Esophagus (tissue), 2 donors: ENCODE data around the gene TMEM209. TPM values are rescaled to one million over a fixed set of nuclear protein-coding genes. Genes with fewer than 3 reads are reported as not detected.
"Not testable (repeated sequence)": the region's sequence is repeated elsewhere in the genome, so short reads cannot be mapped to it uniquely, and the experiment has no call there.

Experiments used
- H3K27ac ChIP-seq, 2 donors: one replicate each; pipeline ENCODE4 v1.5.1; 2013; ENCODE audit warnings: low read depth in 2 of 2, mild to moderate bottlenecking in 2 of 2, inconsistent platforms in 1 of 2, low read length in 1 of 2, moderate library complexity in 1 of 2
- H3K27me3 ChIP-seq, 2 donors: one replicate each; pipeline ENCODE4 v1.6.1; 2013; ENCODE audit warnings: low read length in 2 of 2, control low read depth in 1 of 2, mild to moderate bottlenecking in 1 of 2; ENCODE audit not compliant: insufficient read depth in 2 of 2, control insufficient read depth in 1 of 2
- H3K36me3 ChIP-seq, 2 donors: one replicate each; pipeline ENCODE4 v1.6.1; 2013; ENCODE audit warnings: low read length in 1 of 2; ENCODE audit not compliant: control insufficient read depth in 2 of 2, insufficient read depth in 2 of 2
- H3K4me1 ChIP-seq, 2 donors: one replicate each; pipeline ENCODE4 v1.6.1; 2013; ENCODE audit warnings: low read length in 1 of 2; ENCODE audit not compliant: control insufficient read depth in 2 of 2, insufficient read depth in 2 of 2
- H3K4me3 ChIP-seq, 2 donors: one replicate each; pipeline ENCODE4 v1.5.1; 2013; ENCODE audit warnings: low read length in 2 of 2, mild to moderate bottlenecking in 2 of 2, low read depth in 1 of 2, moderate library complexity in 1 of 2
- H3K9me3 ChIP-seq, 2 donors: one replicate each; pipeline ENCODE4 v1.6.1; 2013; ENCODE audit warnings: mild to moderate bottlenecking in 2 of 2, low read depth in 1 of 2, low read length in 1 of 2, moderate library complexity in 1 of 2; ENCODE audit not compliant: control insufficient read depth in 2 of 2, insufficient read depth in 1 of 2
- WGBS, 2 donors: extraction: QIAGEN DNeasy Blood & Tissue Kit; methylation state at CpG; one replicate each; pipeline ENCODE4 v1.1.7; 2013; 5-methylcytosine and 5-hydroxymethylcytosine counted together
- polyA plus RNA-seq, 2 donors: library from polyadenylated mRNA; stranded (reverse); fragments of 200-250 nt; gene quantifications; one replicate each; pipeline ENCODE4 v1.2.3, GENCODE V29; 2013
- donor health status: healthy with polysubstance abuse.
- donor health status: Bipolar disorder and iron deficiency.

Gene TMEM209
- polyA plus RNA-seq, 2 donors: 4.0 to 4.2 TPM

DNA sequence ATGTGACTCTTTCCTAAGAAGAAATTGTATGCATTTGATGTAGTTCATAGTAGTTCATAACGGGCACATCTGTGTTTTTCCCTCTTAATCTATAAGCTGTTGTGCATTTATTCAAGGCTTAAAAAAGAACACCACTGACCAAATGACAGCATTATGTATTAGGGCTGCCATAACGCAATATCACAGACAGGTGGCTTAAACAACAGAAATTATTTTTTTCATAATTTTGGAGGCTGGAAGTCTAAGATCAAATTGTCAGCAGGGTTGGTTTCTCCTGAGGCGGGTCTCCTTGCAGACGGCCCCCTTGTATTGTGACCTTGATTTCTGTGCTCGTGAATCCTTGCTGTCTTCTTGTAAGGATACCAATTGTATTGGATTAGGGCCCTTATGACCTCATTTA lies 1.8 kb upstream of the TMEM209 start:
- 83 to 90% methylated on average over 5 of the region's 5 CpGs for WGBS, 2 donors
- H3K4me1 ChIP-seq: no peaks in the 10 kb centered on the region
- H3K27ac ChIP-seq: no peak overlapping the region
- H3K27me3 ChIP-seq: no peaks in the 10 kb centered on the region
- H3K36me3 ChIP-seq: no peaks in the 10 kb centered on the region
- no peak overlapping the region for H3K4me3 ChIP-seq
- H3K9me3 ChIP-seq: no peaks in the 10 kb centered on the region

GRCh38 chr7:130201796-130202195 lies 3.4 kb downstream of the TMEM209 start:
- no peaks in the 10 kb centered on the region for H3K9me3 ChIP-seq
- H3K27ac ChIP-seq: no peak overlapping the region
- no peaks in the 10 kb centered on the region for H3K4me1 ChIP-seq
- 81 to 90% methylated on average over 7 of the region's 7 CpGs for WGBS, 2 donors
- H3K4me3 ChIP-seq: no peak overlapping the region
- peaks cover 0 to 3% of the 10 kb centered on the region in 2 donors for H3K36me3 ChIP-seq
- no peaks in the 10 kb centered on the region for H3K27me3 ChIP-seq

DNA sequence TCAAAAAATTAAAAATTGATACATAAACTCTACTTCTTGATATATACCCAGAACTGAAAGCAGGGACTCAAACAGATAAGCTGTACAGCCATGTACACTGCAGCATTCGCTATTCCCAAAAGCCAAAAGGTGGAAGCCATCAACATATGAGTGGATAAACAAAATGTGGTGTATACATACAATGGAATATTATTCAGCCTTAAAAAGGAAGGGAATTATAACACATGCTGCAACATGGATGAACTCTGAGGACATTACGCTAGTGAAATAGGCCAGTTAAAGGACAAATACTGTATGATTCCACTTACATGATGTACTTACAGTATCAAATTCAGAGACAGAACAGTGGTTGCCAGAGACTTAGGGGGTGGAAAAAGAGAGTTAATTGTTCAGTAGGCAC lies 8.1 kb downstream of the TMEM209 start:
- no peaks in the 10 kb centered on the region for H3K9me3 ChIP-seq
- H3K36me3 ChIP-seq: peaks cover 0 to 3% of the 10 kb centered on the region in 2 donors
- no peak overlapping the region for H3K4me3 ChIP-seq
- no peak overlapping the region for H3K27ac ChIP-seq
- WGBS, 2 donors: 72 to 75% methylated on average over 2 of the region's 2 CpGs
- no peaks in the 10 kb centered on the region for H3K4me1 ChIP-seq
- H3K27me3 ChIP-seq: no peaks in the 10 kb centered on the region

DNA sequence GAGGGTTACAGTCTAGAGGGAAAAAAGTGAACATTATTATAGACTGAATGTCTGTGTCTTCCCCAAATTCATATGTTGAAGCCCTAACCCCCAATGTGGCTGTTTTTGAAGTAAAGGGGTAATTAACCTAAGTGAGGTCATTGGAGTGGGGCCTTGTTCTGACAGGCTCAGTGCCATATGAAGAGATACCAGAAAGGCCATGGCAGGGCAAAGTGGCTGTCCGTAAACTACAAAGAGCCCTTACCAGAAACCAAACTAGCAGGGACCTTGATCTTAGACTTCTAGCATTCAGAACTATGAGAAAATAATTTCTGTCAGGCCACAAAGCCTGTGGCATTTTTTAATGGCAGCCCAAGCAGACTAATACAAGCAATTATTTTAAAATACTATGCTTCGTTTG lies 8.7 kb downstream of the TMEM209 start:
- WGBS, 2 donors: 75 to 94% methylated on average over 2 of the region's 2 CpGs
- H3K36me3 ChIP-seq: no peaks in the 10 kb centered on the region
- no peaks in the 10 kb centered on the region for H3K4me1 ChIP-seq
- no peak overlapping the region for H3K4me3 ChIP-seq
- no peaks in the 10 kb centered on the region for H3K9me3 ChIP-seq
- no peaks in the 10 kb centered on the region for H3K27me3 ChIP-seq
- no peak overlapping the region for H3K27ac ChIP-seq

GRCh38 chr7:130195396-130195795 lies 9.8 kb downstream of the TMEM209 start:
- H3K27ac ChIP-seq: no peak overlapping the region
- no peaks in the 10 kb centered on the region for H3K27me3 ChIP-seq
- WGBS, 2 donors: 97 to 98% methylated on average over 2 of the region's 2 CpGs
- no peak overlapping the region for H3K4me3 ChIP-seq
- no peaks in the 10 kb centered on the region for H3K4me1 ChIP-seq
- H3K9me3 ChIP-seq: no peaks in the 10 kb centered on the region
- no peaks in the 10 kb centered on the region for H3K36me3 ChIP-seq

DNA sequence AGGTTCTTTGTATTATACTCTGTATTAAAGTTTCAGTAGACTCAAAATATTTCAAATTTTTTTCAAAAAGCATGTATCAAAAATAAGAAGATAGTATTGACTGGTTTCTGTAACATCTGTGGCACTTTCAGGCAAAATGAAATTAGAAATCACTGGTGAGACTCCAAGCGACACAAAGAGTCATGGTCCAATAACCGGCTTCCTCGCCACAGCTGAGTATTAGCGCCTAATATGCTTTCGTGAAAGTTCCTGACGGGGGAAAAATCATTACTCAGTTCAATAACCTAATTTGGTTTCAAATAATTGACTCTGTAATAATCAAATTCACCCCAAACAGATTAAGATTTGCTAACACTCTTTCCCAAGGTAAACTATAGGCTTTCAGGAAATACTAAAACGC lies 13.4 kb downstream of the TMEM209 start:
- Histone ChIP-seq H3K4me3 (no peak overlapping the region), H3K27ac (no peak overlapping the region), H3K4me1 (no peaks in the 10 kb centered on the region), H3K9me3 (no peaks in the 10 kb centered on the region), H3K27me3 (no peaks in the 10 kb centered on the region), H3K36me3 (no peaks in the 10 kb centered on the region)
- WGBS, 2 donors: 97 to 98% methylated on average over 7 of the region's 7 CpGs

DNA sequence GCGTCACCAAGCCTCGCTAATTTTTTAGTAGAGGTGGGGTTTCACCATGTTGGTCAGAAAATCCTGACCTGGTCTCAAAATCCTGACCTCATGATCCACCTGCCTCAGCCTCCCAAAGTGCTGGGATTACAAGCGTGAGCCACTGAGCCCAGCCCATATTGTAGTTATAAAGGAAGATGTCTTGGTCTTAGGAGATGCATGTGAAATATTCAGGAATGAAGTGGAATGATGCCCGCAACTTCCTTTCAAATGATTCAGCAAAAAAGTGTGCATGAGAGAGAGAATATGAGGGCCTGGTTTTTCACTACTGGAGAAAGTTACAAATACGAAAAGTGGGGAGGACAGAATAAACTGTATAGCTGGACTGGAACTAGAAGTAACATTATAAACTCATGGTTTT lies 15.9 kb downstream of the TMEM209 start:
- Histone ChIP-seq H3K4me3 (no peak overlapping the region), H3K36me3 (no peaks in the 10 kb centered on the region), H3K4me1 (no peaks in the 10 kb centered on the region), H3K9me3 (no peaks in the 10 kb centered on the region), H3K27ac (no peak overlapping the region), H3K27me3 (no peaks in the 10 kb centered on the region)
- WGBS, 2 donors: 89 to 96% methylated on average over 5 of the region's 5 CpGs

GRCh38 chr7:130187360-130187759 lies 17.8 kb downstream of the TMEM209 start:
- Histone ChIP-seq H3K27ac (no peak overlapping the region), H3K4me1 (no peaks in the 10 kb centered on the region), H3K4me3 (no peak overlapping the region), H3K27me3 (no peaks in the 10 kb centered on the region), H3K9me3 (no peaks in the 10 kb centered on the region), H3K36me3 (peaks cover 0 to 3% of the 10 kb centered on the region in 2 donors)
- 88 to 94% methylated on average over 2 of the region's 2 CpGs for WGBS, 2 donors

DNA sequence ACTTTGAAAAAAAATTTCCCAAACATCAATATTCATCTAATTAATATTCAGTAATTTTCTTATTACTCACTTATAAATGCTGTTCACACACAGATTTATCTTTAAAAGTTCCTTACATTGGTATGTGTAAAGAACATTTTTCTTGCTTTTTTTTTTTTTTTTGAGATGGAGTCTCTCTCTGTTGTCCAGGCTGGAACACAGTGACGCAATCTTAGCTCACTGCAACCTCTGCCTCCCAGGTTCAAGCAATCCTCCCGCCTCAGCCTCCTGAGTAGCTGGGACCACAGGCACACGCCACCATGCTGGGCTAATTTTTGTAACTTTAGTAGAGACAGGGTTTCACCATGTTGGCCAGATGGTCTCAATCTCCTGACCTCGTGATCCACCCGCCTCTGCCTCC lies 20.9 kb downstream of the TMEM209 start:
- not testable (repeated sequence) for H3K27ac ChIP-seq, H3K27me3 ChIP-seq, H3K36me3 ChIP-seq, H3K4me1 ChIP-seq, H3K9me3 ChIP-seq, H3K4me3 ChIP-seq
- 92 to 95% methylated on average over 5 of the region's 5 CpGs for WGBS, 2 donors

DNA sequence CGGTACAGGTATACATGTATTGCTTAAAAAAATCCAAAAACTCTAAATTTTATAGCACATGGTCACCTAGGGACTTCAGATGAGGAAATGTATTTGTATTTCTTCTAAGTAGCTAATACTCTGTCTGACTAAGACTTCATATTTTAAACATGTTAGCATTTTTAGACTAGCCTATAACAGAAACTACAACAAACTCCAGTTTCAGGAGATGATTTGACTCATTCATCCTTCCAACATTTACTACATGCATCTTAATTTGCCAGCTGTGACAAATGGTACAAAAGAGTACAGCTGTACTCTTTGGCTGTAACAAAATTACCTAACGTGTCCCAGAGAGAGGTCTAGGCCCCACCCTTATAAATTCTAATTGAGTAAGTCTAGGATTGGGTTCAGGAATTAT lies 22.2 kb downstream of the TMEM209 start:
- no peak overlapping the region for H3K27ac ChIP-seq
- H3K36me3 ChIP-seq: peaks cover 2 to 3% of the 10 kb centered on the region in 2 donors
- 67 to 73% methylated on average over 2 of the region's 2 CpGs for WGBS, 2 donors
- H3K4me3 ChIP-seq: no peak overlapping the region
- H3K27me3 ChIP-seq: no peaks in the 10 kb centered on the region
- no peaks in the 10 kb centered on the region for H3K9me3 ChIP-seq
- H3K4me1 ChIP-seq: no peaks in the 10 kb centered on the region
